IMR-90 (cell line): ENCODE data around the gene TMEM239. TPM values are rescaled to one million over a fixed set of nuclear protein-coding genes. Genes with fewer than 3 reads are reported as not detected.

Source experiments
- ATAC-seq: fragments of 200-7000 bp; cut with Tn5 transposase; 2 replicates; pipeline ENCODE4 v1.9.1; 2020; ENCODE audit warnings: low read depth, mild to moderate bottlenecking, moderate library complexity
- BruUV-seq: library from RNA; stranded (reverse); fragments of 400-500 nt; replicated peaks from 2 replicates; lab custom pipeline; 2021; lab: Mats Ljungman, UMichigan
- CTCF ChIA-PET: fragments of 300-600 bp; formaldehyde crosslinking; extraction: SDS; loops from one replicate; lab custom pipeline; 2021; ENCODE audit warnings: antibody characterized with exemption; lab: Yijun Ruan, JAX
- POLR2A ChIA-PET: fragments of 300-600 bp; sonication (Branson Sonifier 250); formaldehyde crosslinking; loops from one replicate; lab custom pipeline; 2022; ENCODE audit warnings: antibody characterized with exemption; ENCODE audit not compliant: unreplicated experiment; lab: Charles Lee
- DNase-seq: peaks from one replicate; pipeline ENCODE4 v3.0.0; 2013
- H2AFZ ChIP-seq: replicated peaks from 2 replicates; pipeline ENCODE3; 2013; ENCODE audit warnings: low read length, mild to moderate bottlenecking; ENCODE audit not compliant: poor library complexity
- H2AK5ac ChIP-seq: 2 replicates; pipeline ENCODE4 v1.6.1; 2013; ENCODE audit warnings: low read depth, low read length, inconsistent platforms
- H2AK9ac ChIP-seq: replicated peaks from 2 replicates; pipeline ENCODE3; 2013; ENCODE audit warnings: mild to moderate bottlenecking, low read depth, low read length, moderate library complexity; ENCODE audit not compliant: poor library complexity
- H2BK120ac ChIP-seq: 2 replicates; pipeline ENCODE4 v1.6.1; 2013; ENCODE audit warnings: low read depth, low read length, inconsistent platforms
- H2BK15ac ChIP-seq: 3 replicates; pipeline ENCODE4 v1.6.1; 2013; ENCODE audit warnings: low read depth, low read length, inconsistent platforms
- H2BK20ac ChIP-seq: 2 replicates; pipeline ENCODE4 v1.6.1; 2013; ENCODE audit warnings: low read depth, mild to moderate bottlenecking, inconsistent platforms, low read length, moderate library complexity
- H2BK5ac ChIP-seq: 2 replicates; pipeline ENCODE4 v1.6.1; 2013; ENCODE audit warnings: mild to moderate bottlenecking, low read depth, low read length, inconsistent platforms; ENCODE audit not compliant: poor library complexity, severe bottlenecking
- H3K14ac ChIP-seq: replicated peaks from 2 replicates; pipeline ENCODE4 v1.6.1; 2013; ENCODE audit warnings: low read depth, low read length, inconsistent platforms
- H3K18ac ChIP-seq: 2 replicates; pipeline ENCODE4 v1.6.1; 2013; ENCODE audit warnings: low read depth, low read length, control low read depth
- H3K23ac ChIP-seq: 2 replicates; pipeline ENCODE4 v1.6.1; 2013; ENCODE audit warnings: low read depth, low read length, inconsistent platforms
- H3K27ac ChIP-seq: 2 replicates; pipeline ENCODE4 v1.5.1; 2013; ENCODE audit warnings: mild to moderate bottlenecking, control low read depth, low read length; ENCODE audit not compliant: insufficient read depth
- H3K27me3 ChIP-seq: 2 replicates; pipeline ENCODE4 v1.6.1; 2013; ENCODE audit warnings: low read length; ENCODE audit not compliant: control insufficient read depth, insufficient read depth
- H3K36me3 ChIP-seq: 2 replicates; pipeline ENCODE4 v1.6.1; 2013; ENCODE audit warnings: low read length, mixed read lengths; ENCODE audit not compliant: control insufficient read depth, insufficient read depth
- H3K4ac ChIP-seq: 2 replicates; pipeline ENCODE4 v1.6.1; 2013; ENCODE audit warnings: low read depth, low read length, inconsistent platforms
- H3K4me1 ChIP-seq: 2 replicates; pipeline ENCODE4 v1.6.1; 2013; ENCODE audit warnings: low read length, mixed read lengths; ENCODE audit not compliant: control insufficient read depth, insufficient read depth
- H3K4me2 ChIP-seq: 2 replicates; pipeline ENCODE4 v1.6.1; 2013; ENCODE audit warnings: low read depth, mild to moderate bottlenecking, control low read depth, low read length, moderate library complexity
- H3K4me3 ChIP-seq: 2 replicates; pipeline ENCODE4 v1.5.1; 2013; ENCODE audit warnings: low read depth, mild to moderate bottlenecking, control low read depth, low read length, moderate library complexity; ENCODE audit not compliant: insufficient read depth
- H3K56ac ChIP-seq: 2 replicates; pipeline ENCODE4 v1.6.1; 2013; ENCODE audit warnings: low read length, inconsistent platforms; ENCODE audit not compliant: insufficient read depth; ENCODE audit errors: extremely low read depth
- H3K79me1 ChIP-seq, 2 experiments: 2 replicates each; pipeline ENCODE4 v1.6.1; 2013; ENCODE audit warnings: low read length in 2 of 2, inconsistent platforms in 1 of 2, low read depth in 1 of 2
- H3K9ac ChIP-seq: 2 replicates; pipeline ENCODE4 v1.6.1; 2013; ENCODE audit warnings: low read depth, low read length, control low read depth
- H3K9me1 ChIP-seq: 2 replicates; pipeline ENCODE4 v1.6.1; 2013; ENCODE audit warnings: low read length, inconsistent platforms; ENCODE audit not compliant: insufficient read depth
- H3K9me3 ChIP-seq: 2 replicates; pipeline ENCODE4 v1.6.1; 2013; ENCODE audit warnings: low read length; ENCODE audit not compliant: control insufficient read depth, insufficient read depth
- H4K20me1 ChIP-seq: 2 replicates; pipeline ENCODE4 v1.6.1; 2013; ENCODE audit warnings: low read length, inconsistent platforms; ENCODE audit not compliant: insufficient read depth
- H4K5ac ChIP-seq: 2 replicates; pipeline ENCODE4 v1.6.1; 2013; ENCODE audit warnings: mild to moderate bottlenecking, low read depth, low read length, control low read depth
- H4K8ac ChIP-seq, 2 experiments: 2 replicates each; pipeline ENCODE4 v1.6.1; 2013; ENCODE audit warnings: low read depth in 2 of 2, low read length in 2 of 2, control low read depth in 1 of 2, inconsistent platforms in 1 of 2
- H4K91ac ChIP-seq: 2 replicates; pipeline ENCODE4 v1.6.1; 2013; ENCODE audit warnings: low read depth, low read length, inconsistent platforms; ENCODE audit not compliant: insufficient read depth
- BHLHE40 ChIP-seq: fragments of 150-350 bp; IDR thresholded peaks from 2 replicates; pipeline ENCODE4 v1.6.1; 2016; ENCODE audit warnings: mild to moderate bottlenecking, low read depth, low read length
- CEBPB ChIP-seq: IDR thresholded peaks from 2 replicates; pipeline ENCODE4 v1.6.1; 2012; ENCODE audit warnings: low read depth, low read length, improper control_type of control experiment
- CHD1 ChIP-seq: IDR thresholded peaks from 2 replicates; pipeline ENCODE4 v1.6.1; 2012; ENCODE audit warnings: low read depth, low read length, improper control_type of control experiment
- ELK1 ChIP-seq: fragments of 150-350 bp; IDR thresholded peaks from 2 replicates; pipeline ENCODE4 v1.6.1; 2016; ENCODE audit warnings: low read depth, mild to moderate bottlenecking, low read length, moderate library complexity, borderline replicate concordance
- FOS ChIP-seq: fragments of 150-350 bp; IDR thresholded peaks from 2 replicates; pipeline ENCODE4 v1.6.1; 2016; ENCODE audit warnings: low read depth, low read length
- MAZ ChIP-seq: IDR thresholded peaks from 2 replicates; pipeline ENCODE4 v1.6.1; 2012; ENCODE audit warnings: low read depth, mild to moderate bottlenecking, low read length, improper control_type of control experiment, moderate library complexity, borderline replicate concordance
- MXI1 ChIP-seq: IDR thresholded peaks from 2 replicates; pipeline ENCODE4 v1.6.1; 2012; ENCODE audit warnings: low read depth, mild to moderate bottlenecking, low read length, moderate library complexity, borderline replicate concordance
- NFE2L2 ChIP-seq: fragments of 150-350 bp; IDR thresholded peaks from 2 replicates; pipeline ENCODE4 v1.6.1; 2016; ENCODE audit warnings: low read depth, mild to moderate bottlenecking, low read length
- POLR2A ChIP-seq: IDR thresholded peaks from 2 replicates; pipeline ENCODE4 v1.6.1; 2012; ENCODE audit warnings: mild to moderate bottlenecking, low read depth, low read length
- RCOR1 ChIP-seq: IDR thresholded peaks from 2 replicates; pipeline ENCODE4 v1.6.1; 2012; ENCODE audit warnings: mild to moderate bottlenecking, low read length, improper control_type of control experiment; ENCODE audit not compliant: insufficient replicate concordance
- RFX5 ChIP-seq: IDR thresholded peaks from 2 replicates; pipeline ENCODE4 v1.8.0; 2012; ENCODE audit warnings: low read depth, mild to moderate bottlenecking, low read length, moderate library complexity
- USF2 ChIP-seq: fragments of 150-350 bp; IDR thresholded peaks from 2 replicates; pipeline ENCODE4 v1.6.1; 2017; ENCODE audit warnings: mild to moderate bottlenecking, antibody characterized with exemption, low read length, low read depth
- WGBS, 2 experiments: methylation state at CpG; one replicate each; pipeline versions ENCODE4 v1.1.5 to v1.1.7; 2013; ENCODE audit warnings: missing lambda C conversion rate in 2 of 2; ENCODE audit not compliant: insufficient read length in 1 of 2; ENCODE audit errors: extremely low coverage in 2 of 2; 5-methylcytosine and 5-hydroxymethylcytosine counted together
- dilution Hi-C: fragments of 300-500 bp; cut with HindIII; formaldehyde crosslinking; loops from one replicate; pipeline ENCODE4 v1.14.3; 2018; ENCODE audit warnings: low sequenced_read_pairs; ENCODE audit not compliant: unreplicated experiment
- in situ Hi-C: fragments of 300-500 bp; cut with MboI; formaldehyde crosslinking; loops from 3 replicates; pipeline ENCODE4 v1.14.3; 2019; ENCODE audit warnings: low sequenced_read_pairs, inconsistent platforms, mixed read lengths
- intact Hi-C: fragments of 100-400 bp; cut with micrococcal nuclease; formaldehyde crosslinking; loops from 2 replicates; pipeline ENCODE4 v1.10.0; 2022
- polyA plus RNA-seq, 3 experiments: library from polyadenylated mRNA; depleted of rRNA; stranded (reverse); fragments of >200 nt; gene quantifications; 2 replicates each; pipeline ENCODE4 v1.2.3, GENCODE V29; 2012; ENCODE audit warnings: low replicate concordance in 1 of 3
- total RNA-seq: library from RNA; depleted of rRNA; stranded (reverse); fragments of >200 nt; gene quantifications from 2 replicates; pipeline ENCODE4 v1.2.3, GENCODE V29; 2012
- TF ChIP-seq, protein P1 (sequence below): conservative IDR thresholded peaks from 2 replicates; pipeline ENCODE4 v1.5.1; 2012; ENCODE audit warnings: mild to moderate bottlenecking, low read depth, low read length, improper control_type of control experiment

TMEM239 gene
- total and polyA plus RNA-seq, 2 of the 4 experiments (the other 2 are of a cell fraction) = 0.32 TPM; not detected in 1

GRCh38 chr20:2773812-2774211, 42.4 kb upstream of the TMEM239 start:
- in situ Hi-C loops = no loop called here
- Histone ChIP-seq H3K4me3 (no peak overlapping the region), H3K56ac (no peak overlapping the region), H3K4me1 (no peaks in the 10 kb centered on the region), H3K4me2 (no peak overlapping the region), H2BK20ac (no peak overlapping the region), H4K5ac (no peak overlapping the region), H3K23ac (no peak overlapping the region), H4K20me1 (no peaks in the 10 kb centered on the region), H2BK5ac (no peak overlapping the region), H3K27ac (no peak overlapping the region), H2AK5ac (no peak overlapping the region), H3K4ac (no peak overlapping the region), H2BK15ac (no peak overlapping the region), H4K91ac (no peak overlapping the region), H4K8ac (no peak overlapping the region), H3K14ac (no peak overlapping the region), H3K18ac (no peak overlapping the region), H3K79me1 (no peaks in the 10 kb centered on the region), H3K27me3 (peaks cover 14% of the 10 kb centered on the region), H2BK120ac (no peak overlapping the region), H2AFZ (no peak overlapping the region), H3K9ac (no peak overlapping the region), H2AK9ac (no peak overlapping the region), H3K36me3 (no peaks in the 10 kb centered on the region), H3K9me3 (peaks cover 6% of the 10 kb centered on the region), H3K9me1 (no peaks in the 10 kb centered on the region)
- intact Hi-C loops = no loop called here
- ATAC-seq (no peak), DNase-seq (no peak)
- BruUV-seq = no TSS peak
- no peak for TF ChIP-seq ELK1
- no peak for TF ChIP-seq CEBPB
- no peak for TF ChIP-seq RCOR1
- no peak for TF ChIP-seq POLR2A
- TF ChIP-seq RFX5 = no peak
- no peak for TF ChIP-seq USF2
- TF ChIP-seq, protein P1, sequence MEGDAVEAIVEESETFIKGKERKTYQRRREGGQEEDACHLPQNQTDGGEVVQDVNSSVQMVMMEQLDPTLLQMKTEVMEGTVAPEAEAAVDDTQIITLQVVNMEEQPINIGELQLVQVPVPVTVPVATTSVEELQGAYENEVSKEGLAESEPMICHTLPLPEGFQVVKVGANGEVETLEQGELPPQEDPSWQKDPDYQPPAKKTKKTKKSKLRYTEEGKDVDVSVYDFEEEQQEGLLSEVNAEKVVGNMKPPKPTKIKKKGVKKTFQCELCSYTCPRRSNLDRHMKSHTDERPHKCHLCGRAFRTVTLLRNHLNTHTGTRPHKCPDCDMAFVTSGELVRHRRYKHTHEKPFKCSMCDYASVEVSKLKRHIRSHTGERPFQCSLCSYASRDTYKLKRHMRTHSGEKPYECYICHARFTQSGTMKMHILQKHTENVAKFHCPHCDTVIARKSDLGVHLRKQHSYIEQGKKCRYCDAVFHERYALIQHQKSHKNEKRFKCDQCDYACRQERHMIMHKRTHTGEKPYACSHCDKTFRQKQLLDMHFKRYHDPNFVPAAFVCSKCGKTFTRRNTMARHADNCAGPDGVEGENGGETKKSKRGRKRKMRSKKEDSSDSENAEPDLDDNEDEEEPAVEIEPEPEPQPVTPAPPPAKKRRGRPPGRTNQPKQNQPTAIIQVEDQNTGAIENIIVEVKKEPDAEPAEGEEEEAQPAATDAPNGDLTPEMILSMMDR = no peak
- TF ChIP-seq MXI1 = no peak
- no peak for TF ChIP-seq NFE2L2
- TF ChIP-seq MAZ = no peak
- TF ChIP-seq FOS = no peak
- TF ChIP-seq CHD1 = no peak
- no peak for TF ChIP-seq BHLHE40
- CTCF ChIA-PET = interaction anchor here (0.8 kb wide), 1 partner anchor 280 kb away, joined by 3 read pairs; no protein-coding TSS in a partner anchor
- 88% methylated on average over 3 of the region's 9 CpGs; no CpG with 5 or more reads in 1 of the 2 experiments for WGBS, 2 experiments
- dilution Hi-C loops = no loop called here
- POLR2A ChIA-PET = no interaction called here
